ENCODE results near the gene KCNQ1.

Gene KCNQ1

DNA sequence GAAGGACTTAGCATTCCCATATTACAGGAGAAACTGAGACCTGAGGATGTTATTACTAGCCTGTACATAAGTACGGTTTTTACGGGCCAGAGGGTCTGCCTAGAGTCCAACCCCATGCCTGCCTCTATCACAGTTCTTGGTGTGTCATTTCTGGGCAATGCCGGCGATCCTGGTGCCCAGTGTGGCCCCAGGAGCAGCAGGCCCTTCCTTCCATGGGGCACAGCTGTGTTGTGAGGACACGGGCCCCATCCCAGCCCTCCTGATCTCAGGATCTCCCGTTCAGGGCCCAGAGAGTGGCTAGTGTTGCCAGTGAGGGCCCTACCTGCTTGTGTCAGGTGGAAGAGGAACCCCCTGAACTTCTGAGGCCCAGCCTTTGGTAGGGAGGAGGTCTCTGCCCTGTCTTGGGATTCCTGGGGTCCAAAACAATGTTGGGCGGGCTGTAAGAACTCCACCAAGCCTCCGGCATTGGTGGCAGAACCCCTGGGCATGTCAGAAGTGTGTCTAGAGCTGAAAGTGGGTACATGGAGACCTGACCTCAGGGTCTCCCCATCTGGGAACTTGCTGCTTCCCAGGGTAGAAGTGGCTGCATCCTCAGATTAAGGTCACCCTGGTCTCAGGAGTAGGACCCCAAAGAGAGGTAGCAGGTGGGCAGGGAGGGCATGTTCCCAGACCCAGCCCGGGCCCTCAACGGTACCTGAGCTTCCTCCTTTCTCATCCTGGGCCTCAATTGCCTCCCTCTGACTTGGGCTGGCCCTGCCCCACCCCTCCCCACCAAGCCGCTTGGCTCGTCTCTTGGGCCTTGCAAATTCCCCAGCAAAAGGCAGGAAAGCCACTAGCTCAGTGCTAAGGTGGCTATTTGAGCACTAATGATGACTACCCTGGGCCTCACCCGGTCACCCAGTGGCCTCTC lies 329.6 kb downstream of the KCNQ1 start:
- TF ChIP-seq, protein P1, sequence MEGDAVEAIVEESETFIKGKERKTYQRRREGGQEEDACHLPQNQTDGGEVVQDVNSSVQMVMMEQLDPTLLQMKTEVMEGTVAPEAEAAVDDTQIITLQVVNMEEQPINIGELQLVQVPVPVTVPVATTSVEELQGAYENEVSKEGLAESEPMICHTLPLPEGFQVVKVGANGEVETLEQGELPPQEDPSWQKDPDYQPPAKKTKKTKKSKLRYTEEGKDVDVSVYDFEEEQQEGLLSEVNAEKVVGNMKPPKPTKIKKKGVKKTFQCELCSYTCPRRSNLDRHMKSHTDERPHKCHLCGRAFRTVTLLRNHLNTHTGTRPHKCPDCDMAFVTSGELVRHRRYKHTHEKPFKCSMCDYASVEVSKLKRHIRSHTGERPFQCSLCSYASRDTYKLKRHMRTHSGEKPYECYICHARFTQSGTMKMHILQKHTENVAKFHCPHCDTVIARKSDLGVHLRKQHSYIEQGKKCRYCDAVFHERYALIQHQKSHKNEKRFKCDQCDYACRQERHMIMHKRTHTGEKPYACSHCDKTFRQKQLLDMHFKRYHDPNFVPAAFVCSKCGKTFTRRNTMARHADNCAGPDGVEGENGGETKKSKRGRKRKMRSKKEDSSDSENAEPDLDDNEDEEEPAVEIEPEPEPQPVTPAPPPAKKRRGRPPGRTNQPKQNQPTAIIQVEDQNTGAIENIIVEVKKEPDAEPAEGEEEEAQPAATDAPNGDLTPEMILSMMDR (IDR thresholded peaks at IDR 0.05; ENCODE audit: insufficient read depth, low read length, poor library complexity, severe bottlenecking), result no peak
- H3K27me3 ChIP-seq (replicated peaks; ENCODE audit: control insufficient read depth, insufficient read depth, low read length), result peaks cover 3% of the 10 kb centered on the region; the same call in 1 of the 2 replicates
- no peak for DNase-seq (ENCODE audit: extremely low read depth, insufficient read length)

GRCh38 chr11:2775083-2775625 lies 330.3 kb downstream of the KCNQ1 start:
- H3K36me3 ChIP-seq (ENCODE audit: control insufficient read depth, insufficient read depth, low read length), result no peaks in the 10 kb centered on the region
- no peak for DNase-seq (ENCODE audit: extremely low read depth, insufficient read length)
- TF ChIP-seq, protein P1 (IDR thresholded peaks at IDR 0.05; ENCODE audit: insufficient read depth, low read length, poor library complexity, severe bottlenecking), result no peak
- H3K27me3 ChIP-seq (replicated peaks; ENCODE audit: control insufficient read depth, insufficient read depth, low read length), result peaks cover 3% of the 10 kb centered on the region; the same call in 1 of the 2 replicates
- no peak overlapping the region for H3K4me3 ChIP-seq (replicated peaks; ENCODE audit: low read depth, low read length)

More for the DNA sequence above, 329.6 kb downstream of the KCNQ1 start:
- H3K36me3 ChIP-seq (ENCODE audit: control insufficient read depth, insufficient read depth, low read length), result no peaks in the 10 kb centered on the region
- H3K4me3 ChIP-seq (replicated peaks; ENCODE audit: low read depth, low read length), result no peak overlapping the region

DNA sequence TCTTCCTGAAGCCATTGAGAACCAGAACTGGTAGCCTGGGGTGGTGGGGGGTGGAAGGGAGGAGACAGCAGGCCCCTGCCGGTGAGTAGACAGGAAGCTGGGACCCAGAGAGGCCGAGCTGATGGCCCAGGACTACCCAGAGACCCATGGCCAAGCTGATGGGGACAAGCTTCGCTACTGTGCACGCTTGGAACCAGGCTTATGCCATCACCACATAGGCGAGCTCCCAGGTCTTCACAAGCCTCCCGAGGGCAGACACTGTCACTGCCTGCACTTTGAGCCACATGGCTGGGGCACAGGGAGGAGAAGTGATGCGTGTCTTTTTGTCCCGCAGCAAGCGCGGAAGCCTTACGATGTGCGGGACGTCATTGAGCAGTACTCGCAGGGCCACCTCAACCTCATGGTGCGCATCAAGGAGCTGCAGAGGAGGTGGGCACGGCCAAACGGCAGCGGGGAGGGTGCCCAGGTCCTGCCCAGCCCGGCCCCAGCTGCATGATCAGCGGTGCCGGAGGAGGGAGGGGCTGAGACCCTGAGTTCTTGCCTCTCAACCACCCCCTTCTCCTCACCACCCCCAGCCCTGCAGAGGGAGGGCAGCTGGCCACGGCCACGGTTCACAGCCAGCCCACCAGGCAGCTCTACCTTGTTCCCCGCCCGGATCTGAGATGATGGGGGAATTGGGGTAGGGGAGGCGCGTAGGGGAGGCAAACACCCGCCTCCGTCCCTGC lies 331.0 kb downstream of the KCNQ1 start:
- DNase-seq (ENCODE audit: extremely low read depth, insufficient read length), result no peak
- Histone ChIP-seq H3K36me3 (ENCODE audit: control insufficient read depth, insufficient read depth, low read length) (no peaks in the 10 kb centered on the region), H3K27me3 (replicated peaks; ENCODE audit: control insufficient read depth, insufficient read depth, low read length) (peaks cover 4% of the 10 kb centered on the region; the same call in 1 of the 2 replicates)

GRCh38 chr11:2776351-2777061 lies 331.7 kb downstream of the KCNQ1 start:
- no peak for DNase-seq (ENCODE audit: extremely low read depth, insufficient read length)
- Histone ChIP-seq H3K36me3 (ENCODE audit: control insufficient read depth, insufficient read depth, low read length) (no peaks in the 10 kb centered on the region), H3K4me3 (replicated peaks; ENCODE audit: low read depth, low read length) (no peak overlapping the region), H3K27me3 (replicated peaks; ENCODE audit: control insufficient read depth, insufficient read depth, low read length) (peaks cover 4% of the 10 kb centered on the region; the same call in 1 of the 2 replicates)
- TF ChIP-seq, protein P1 (IDR thresholded peaks at IDR 0.05; ENCODE audit: insufficient read depth, low read length, poor library complexity, severe bottlenecking), result no peak

More for the DNA sequence above, 331.0 kb downstream of the KCNQ1 start:
- H3K4me3 ChIP-seq (replicated peaks; ENCODE audit: low read depth, low read length), result no peak overlapping the region
- TF ChIP-seq, protein P1 (IDR thresholded peaks at IDR 0.05; ENCODE audit: insufficient read depth, low read length, poor library complexity, severe bottlenecking), result no peak

DNA sequence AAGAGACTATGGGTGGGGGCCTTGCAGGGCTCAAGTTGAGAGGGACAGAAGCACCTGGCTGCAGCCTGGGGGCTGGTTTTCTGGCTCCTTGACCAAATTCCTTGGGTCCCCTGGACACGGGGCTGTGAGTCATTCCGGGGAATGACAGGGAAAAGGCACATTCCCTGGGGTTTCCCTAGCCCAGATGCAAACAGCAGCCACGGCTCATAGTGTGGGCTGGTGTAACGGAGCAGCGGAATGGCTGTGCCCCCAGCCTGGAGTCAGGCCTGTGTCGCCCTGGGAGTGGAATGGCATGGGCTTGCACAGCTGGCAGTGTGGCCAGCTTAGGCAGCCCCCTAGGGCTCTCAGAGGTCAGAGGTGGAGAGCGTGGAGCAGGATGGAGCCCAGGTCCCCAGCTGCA lies 332.6 kb downstream of the KCNQ1 start:
- H3K4me3 ChIP-seq (replicated peaks; ENCODE audit: low read depth, low read length), result no peak overlapping the region
- DNase-seq (ENCODE audit: extremely low read depth, insufficient read length), result no peak

More for the DNA sequence above, 332.6 kb downstream of the KCNQ1 start:
- Histone ChIP-seq H3K36me3 (ENCODE audit: control insufficient read depth, insufficient read depth, low read length) (no peaks in the 10 kb centered on the region), H3K27me3 (replicated peaks; ENCODE audit: control insufficient read depth, insufficient read depth, low read length) (peaks cover 4% of the 10 kb centered on the region; the same call in 1 of the 2 replicates)
- TF ChIP-seq, protein P1 (IDR thresholded peaks at IDR 0.05; ENCODE audit: insufficient read depth, low read length, poor library complexity, severe bottlenecking), result no peak

Data from GM06990 (cell line).